Suprapubic skin (tissue), 4 donors: ENCODE data around the gene RXRA. TPM values are rescaled to one million over a fixed set of nuclear protein-coding genes. Genes with fewer than 3 reads are reported as not detected.

ENCODE experiments used
- DNase-seq, 2 donors: peaks; one replicate each; pipeline ENCODE4 v3.0.0-alpha.2; 2019; ENCODE audit warnings: low spot score in 2 of 2
- H3K27ac ChIP-seq: fragments of 200-600 bp; sonication (generic); one replicate; pipeline ENCODE4 v1.5.1; 2019
- H3K27me3 ChIP-seq: fragments of 200-600 bp; sonication (generic); one replicate; pipeline ENCODE4 v1.5.1; 2019
- H3K36me3 ChIP-seq: fragments of 200-600 bp; sonication (generic); one replicate; pipeline ENCODE4 v1.5.1; 2019
- H3K4me1 ChIP-seq: fragments of 200-600 bp; sonication (generic); one replicate; pipeline ENCODE4 v1.5.1; 2019
- H3K4me3 ChIP-seq: fragments of 200-600 bp; sonication (generic); one replicate; pipeline ENCODE4 v1.5.1; 2019; ENCODE audit warnings: mild to moderate bottlenecking
- H3K9me3 ChIP-seq: fragments of 200-600 bp; sonication (generic); one replicate; pipeline ENCODE4 v1.5.1; 2019
- EP300 ChIP-seq: sonication (generic); formaldehyde crosslinking; IDR thresholded peaks from one replicate; pipeline ENCODE4 v1.6.1; 2017; ENCODE audit warnings: antibody characterized with exemption
- POLR2A ChIP-seq, 2 donors: fragments of 450-650 bp; IDR thresholded peaks; one replicate each; pipeline ENCODE4 v1.6.1; 2017; ENCODE audit warnings: antibody characterized with exemption in 2 of 2, mild to moderate bottlenecking in 2 of 2, moderate library complexity in 2 of 2
- POLR2AphosphoS5 ChIP-seq, 3 donors: sonication (generic); formaldehyde crosslinking; IDR thresholded peaks; one replicate each; pipeline ENCODE4 v1.6.1; 2017; ENCODE audit warnings: antibody characterized with exemption in 3 of 3
- WGBS: methylation state at CpG from one replicate; pipeline ENCODE4 v1.1.5; 2018; 5-methylcytosine and 5-hydroxymethylcytosine counted together
- total RNA-seq, 4 donors: library from RNA; depleted of rRNA; stranded (reverse); fragments of >200 nt; gene quantifications; one replicate each; pipeline ENCODE4 v1.1.0, GENCODE V29; 2016
- TF ChIP-seq, protein P1 (sequence below), 2 donors: fragments of 200-600 bp in 1 of 2; fragments of 450-650 bp in 1 of 2; sonication (generic) in 1 of 2; IDR thresholded peaks; one replicate each; pipeline ENCODE4 v1.5.1; 2016 to 2019; ENCODE audit warnings: antibody characterized with exemption in 2 of 2, mild to moderate bottlenecking in 1 of 2, moderate library complexity in 1 of 2

Gene RXRA
- total RNA-seq, 4 donors from 2014 or later, result 165 to 240 (median 185) TPM

DNA sequence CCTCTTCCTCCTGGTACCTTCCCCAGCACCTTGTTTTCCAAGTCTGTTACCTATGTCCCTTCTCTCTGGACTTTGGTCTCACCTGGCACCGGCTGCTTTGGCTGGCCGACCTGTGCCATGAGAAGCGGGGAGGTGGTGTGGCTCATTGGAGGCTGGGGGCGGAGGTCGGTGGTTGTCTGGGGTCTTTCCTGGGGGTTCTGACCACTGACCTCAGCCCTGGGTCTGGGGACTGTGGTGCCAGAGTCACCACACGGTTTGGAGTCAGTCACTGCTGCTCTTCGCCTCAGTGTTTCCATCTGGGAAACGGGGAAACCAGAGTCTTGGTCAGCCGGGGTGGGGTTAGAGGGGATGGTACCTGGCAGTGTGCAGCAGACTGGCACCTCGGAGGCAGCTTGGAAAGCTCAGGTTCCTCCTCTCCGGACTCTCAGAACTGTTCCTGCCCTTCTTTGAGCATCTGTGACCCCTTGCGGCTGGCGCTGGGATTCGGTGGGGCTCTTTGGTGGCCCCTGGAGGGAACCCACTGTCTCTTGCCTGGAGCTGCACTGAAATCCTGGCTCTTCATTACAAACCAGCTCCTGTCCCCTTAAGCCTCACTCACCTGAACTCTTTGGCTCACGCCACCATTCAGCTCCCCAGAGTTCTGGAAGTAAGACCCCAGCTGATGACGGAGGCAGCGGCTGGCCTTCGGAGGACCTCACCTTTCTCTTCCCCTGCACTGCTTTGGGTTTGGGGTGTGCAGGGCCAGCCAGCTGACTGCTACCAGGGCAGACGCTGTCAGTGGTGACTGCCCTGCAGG, 4.1 kb upstream of the RXRA start:
- TF ChIP-seq, protein P1, sequence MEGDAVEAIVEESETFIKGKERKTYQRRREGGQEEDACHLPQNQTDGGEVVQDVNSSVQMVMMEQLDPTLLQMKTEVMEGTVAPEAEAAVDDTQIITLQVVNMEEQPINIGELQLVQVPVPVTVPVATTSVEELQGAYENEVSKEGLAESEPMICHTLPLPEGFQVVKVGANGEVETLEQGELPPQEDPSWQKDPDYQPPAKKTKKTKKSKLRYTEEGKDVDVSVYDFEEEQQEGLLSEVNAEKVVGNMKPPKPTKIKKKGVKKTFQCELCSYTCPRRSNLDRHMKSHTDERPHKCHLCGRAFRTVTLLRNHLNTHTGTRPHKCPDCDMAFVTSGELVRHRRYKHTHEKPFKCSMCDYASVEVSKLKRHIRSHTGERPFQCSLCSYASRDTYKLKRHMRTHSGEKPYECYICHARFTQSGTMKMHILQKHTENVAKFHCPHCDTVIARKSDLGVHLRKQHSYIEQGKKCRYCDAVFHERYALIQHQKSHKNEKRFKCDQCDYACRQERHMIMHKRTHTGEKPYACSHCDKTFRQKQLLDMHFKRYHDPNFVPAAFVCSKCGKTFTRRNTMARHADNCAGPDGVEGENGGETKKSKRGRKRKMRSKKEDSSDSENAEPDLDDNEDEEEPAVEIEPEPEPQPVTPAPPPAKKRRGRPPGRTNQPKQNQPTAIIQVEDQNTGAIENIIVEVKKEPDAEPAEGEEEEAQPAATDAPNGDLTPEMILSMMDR (IDR thresholded peaks at IDR 0.05), result no peak
- TF ChIP-seq EP300 (no peak), POLR2AphosphoS5 (IDR thresholded peaks at IDR 0.05) (no peak), POLR2A (IDR thresholded peaks at IDR 0.05) (no peak)
- peaks cover 26% of the 10 kb centered on the region for H3K4me1 ChIP-seq
- H3K4me3 ChIP-seq, result no peak overlapping the region
- no peaks in the 10 kb centered on the region for H3K27me3 ChIP-seq
- DNase-seq, result peak in 1 of 2 donors; percentile 53
- H3K9me3 ChIP-seq, result no peaks in the 10 kb centered on the region
- 94% methylated on average over 15 of the region's 19 CpGs for WGBS
- no peak overlapping the region for H3K27ac ChIP-seq
- H3K36me3 ChIP-seq, result no peaks in the 10 kb centered on the region

DNA sequence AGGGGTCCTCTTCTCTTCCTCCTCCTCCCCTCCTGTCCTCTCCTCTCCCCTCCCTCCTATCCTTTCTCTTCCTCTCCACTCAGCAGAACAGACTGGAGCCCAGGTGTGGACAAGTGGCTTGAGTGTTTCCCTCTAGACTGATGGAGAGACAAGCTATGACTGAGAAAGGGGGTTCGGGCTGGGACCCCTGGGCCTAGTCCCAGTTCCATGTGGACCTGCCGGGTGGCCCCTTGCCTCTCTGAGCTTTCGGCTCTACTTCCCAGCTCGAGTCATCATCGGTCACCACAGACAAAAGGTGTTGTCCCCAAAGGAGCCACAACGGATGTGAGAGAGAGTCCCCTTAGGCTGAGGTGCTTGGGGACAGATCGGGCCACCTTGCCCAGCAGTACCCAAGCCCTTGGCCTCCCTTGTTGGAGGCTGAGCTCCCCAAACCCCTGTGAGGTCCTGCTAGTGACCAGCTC, 3.4 kb upstream of the RXRA start:
- H3K4me3 ChIP-seq, result no peak overlapping the region
- no peaks in the 10 kb centered on the region for H3K9me3 ChIP-seq
- H3K27ac ChIP-seq, result no peak overlapping the region
- TF ChIP-seq, protein P1 (IDR thresholded peaks at IDR 0.05), result no peak
- no peak for TF ChIP-seq EP300
- no peak for TF ChIP-seq POLR2A (IDR thresholded peaks at IDR 0.05)
- no peak for TF ChIP-seq POLR2AphosphoS5 (IDR thresholded peaks at IDR 0.05)
- peak in 1 of 2 donors; percentile 60 for DNase-seq
- H3K4me1 ChIP-seq, result peaks cover 25% of the 10 kb centered on the region
- 92% methylated on average over 7 of the region's 7 CpGs for WGBS
- H3K27me3 ChIP-seq, result no peaks in the 10 kb centered on the region
- H3K36me3 ChIP-seq, result no peaks in the 10 kb centered on the region

DNA sequence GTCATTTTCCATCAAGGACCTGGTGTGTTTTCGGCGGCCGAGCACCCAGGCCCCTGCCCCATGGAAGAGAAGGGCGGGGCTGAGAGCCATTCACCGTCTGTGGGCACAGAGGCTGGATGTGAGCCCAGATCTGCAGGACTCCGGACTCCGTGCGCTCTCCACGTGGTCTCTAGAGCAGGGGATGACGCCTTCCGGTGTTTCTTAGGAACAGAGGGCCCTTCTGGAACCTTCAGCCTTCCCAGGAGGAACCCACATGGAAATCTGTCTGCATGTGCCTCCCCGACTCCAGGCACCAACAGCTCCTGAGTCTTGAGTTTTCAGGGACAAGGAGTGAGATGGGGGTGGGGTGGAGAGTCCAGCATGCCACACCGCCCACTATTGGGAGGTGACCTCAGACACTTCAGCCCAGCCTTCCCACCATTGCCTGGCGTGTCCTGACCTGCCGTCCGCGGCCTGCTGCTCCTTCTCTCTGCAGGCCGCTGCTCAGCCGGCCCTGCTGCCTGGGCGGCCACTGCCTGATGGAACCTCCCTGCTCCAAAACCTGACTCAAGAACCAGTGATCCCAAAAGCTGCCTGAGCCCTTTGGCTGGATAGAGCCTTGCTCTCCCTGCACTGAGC, 2.4 kb upstream of the RXRA start:
- Histone ChIP-seq H3K4me3 (no peak overlapping the region), H3K27ac (peak overlapping the region; percentile 97), H3K27me3 (no peaks in the 10 kb centered on the region), H3K4me1 (peaks cover 36% of the 10 kb centered on the region), H3K36me3 (no peaks in the 10 kb centered on the region), H3K9me3 (no peaks in the 10 kb centered on the region)
- DNase-seq, result peak in 1 of 2 donors; percentile 70
- WGBS, result 60% methylated on average over 19 of the region's 20 CpGs
- no peak for TF ChIP-seq EP300
- TF ChIP-seq, protein P1 (IDR thresholded peaks at IDR 0.05), result no peak
- TF ChIP-seq POLR2AphosphoS5 (IDR thresholded peaks at IDR 0.05), result no peak
- no peak for TF ChIP-seq POLR2A (IDR thresholded peaks at IDR 0.05)

DNA sequence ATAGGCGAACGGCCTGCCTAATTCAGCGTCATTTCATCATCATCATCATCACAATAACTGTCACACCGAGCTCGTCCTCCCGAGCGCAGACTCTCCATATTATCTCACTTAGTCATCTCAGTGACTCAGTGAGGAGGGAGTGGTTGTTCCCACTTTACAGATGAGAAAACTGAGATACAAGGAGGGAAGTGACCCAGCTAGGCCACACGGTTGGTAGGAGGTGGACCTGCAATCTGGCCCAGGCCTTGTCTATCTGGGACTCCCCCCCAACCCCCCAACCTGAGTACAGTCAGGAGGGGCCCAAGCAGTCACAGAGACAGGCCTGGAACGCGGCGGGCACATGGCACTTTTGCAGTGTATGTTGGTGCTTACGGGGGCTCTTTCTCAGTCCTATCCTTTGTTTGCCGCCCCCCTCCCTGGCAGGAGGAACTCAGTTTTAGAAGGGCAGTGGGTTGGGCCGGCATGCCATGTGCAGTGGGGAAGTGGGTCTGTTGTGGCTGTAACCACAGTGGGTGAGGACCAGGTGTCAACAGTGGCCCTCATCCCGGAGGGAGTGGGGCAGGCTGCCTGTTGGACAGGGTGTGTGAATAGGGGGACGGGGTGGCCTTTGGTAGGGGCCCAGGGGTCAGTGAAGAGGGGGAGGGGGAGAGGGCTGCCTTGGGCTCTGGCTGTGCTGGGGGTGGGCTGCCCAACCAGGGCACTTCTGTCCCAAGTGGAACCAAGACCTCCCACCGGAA, 1.7 kb upstream of the RXRA start:
- Histone ChIP-seq H3K9me3 (no peaks in the 10 kb centered on the region), H3K36me3 (no peaks in the 10 kb centered on the region), H3K27me3 (no peaks in the 10 kb centered on the region), H3K27ac (peak overlapping the region; percentile 97), H3K4me3 (peak overlapping the region; percentile 79), H3K4me1 (peaks cover 43% of the 10 kb centered on the region)
- DNase-seq, result peak in 1 of 2 donors; percentile 66
- 78% methylated on average over 15 of the region's 17 CpGs for WGBS
- TF ChIP-seq POLR2A (IDR thresholded peaks at IDR 0.05), result no peak
- TF ChIP-seq POLR2AphosphoS5 (IDR thresholded peaks at IDR 0.05), result no peak
- TF ChIP-seq, protein P1 (IDR thresholded peaks at IDR 0.05), result no peak
- no peak for TF ChIP-seq EP300
